Prostate gland (tissue), 2 donors: Measurements from ENCODE around the gene TMEM184A. TPM values are rescaled to one million over a fixed set of nuclear protein-coding genes. Genes with fewer than 3 reads are reported as not detected.
A peak's percentile ranks its signal among the peaks of the same experiment; 100 is the strongest.

ENCODE experiments used
- DNase-seq: peaks from one replicate; pipeline ENCODE4 v3.0.0-alpha.2; 2019; ENCODE audit warnings: low spot score
- H3K27ac ChIP-seq, 2 donors: fragments of 200-600 bp; sonication (generic); 2 replicates each; pipeline ENCODE4 v1.5.1; 2017 to 2019
- H3K27me3 ChIP-seq: fragments of 200-600 bp; sonication (generic); replicated peaks from 2 replicates; pipeline ENCODE4 v1.5.1; 2019; ENCODE audit not compliant: insufficient read depth
- H3K36me3 ChIP-seq, 2 donors: fragments of 200-600 bp; sonication (generic); 1 replicate in 1 of 2; 2 replicates in 1 of 2; pipeline versions ENCODE4 v1.5.1 to v1.8.1; 2017 to 2019
- H3K4me1 ChIP-seq: fragments of 200-600 bp; sonication (generic); replicated peaks from 2 replicates; pipeline ENCODE4 v1.5.1; 2019
- H3K4me3 ChIP-seq, 2 donors: fragments of 200-600 bp; sonication (generic); 2 replicates each; pipeline ENCODE4 v1.5.1; 2017 to 2019
- H3K9me3 ChIP-seq: fragments of 200-600 bp; sonication (generic); 2 replicates; pipeline ENCODE4 v1.5.1; 2017
- CTCF ChIP-seq, 4 experiments: fragments of 200-600 bp in 2 of 4; fragments of 450-650 bp in 2 of 4; sonication (generic) in 2 of 4; IDR thresholded peaks; 1 replicate in 3 of 4; 2 replicates in 1 of 4; pipeline ENCODE4 v1.5.1; 2016 to 2019; ENCODE audit warnings: antibody characterized with exemption in 4 of 4, mild to moderate bottlenecking in 2 of 4, moderate library complexity in 2 of 4
- POLR2A ChIP-seq: fragments of 450-650 bp; IDR thresholded peaks from one replicate; pipeline ENCODE4 v1.6.1; 2016; ENCODE audit warnings: antibody characterized with exemption, mild to moderate bottlenecking
- POLR2AphosphoS5 ChIP-seq: sonication (generic); formaldehyde crosslinking; IDR thresholded peaks from one replicate; pipeline ENCODE4 v1.6.1; 2017; ENCODE audit warnings: antibody characterized with exemption
- WGBS: methylation state at CpG from one replicate; pipeline ENCODE4 v1.1.5; 2018; 5-methylcytosine and 5-hydroxymethylcytosine counted together
- intact Hi-C: fragments of 100-400 bp; cut with DNase I; formaldehyde crosslinking; loops from one replicate; pipeline ENCODE4 v1.14.2; 2022
- total RNA-seq, 2 donors: library from RNA; depleted of rRNA; stranded (reverse); fragments of >200 nt; gene quantifications; one replicate each; pipeline ENCODE4 v1.1.0, GENCODE V29; 2016

Gene TMEM184A
- total RNA-seq: 10 to 100 TPM; 15.4 to 59.2 TPM

GRCh38 chr7:1555813-1556543 lies at the start of gene TMEM184A:
TSS of gene TMEM184A (minus strand) at chr7:1556205. CDS start at chr7:1555484, 721 bp downstream.
- peak within 1 kb of the TSS in 1 of 2 donors; percentile 30 for H3K4me3 ChIP-seq
- peaks cover 33% of the 10 kb centered on the region for H3K4me1 ChIP-seq
- no peaks in the 10 kb centered on the region for H3K36me3 ChIP-seq
- H3K9me3 ChIP-seq: no peaks in the 10 kb centered on the region
- peak within 1 kb of the TSS; percentile 83 to 85 for H3K27ac ChIP-seq
- DNase-seq: peak; percentile 90
- intact Hi-C loops: no loop called here
- TF ChIP-seq CTCF (IDR thresholded peaks at IDR 0.05) (peak; percentile 21 to 93 (median 78)), POLR2AphosphoS5 (peak; percentile 94), POLR2A (peak; percentile 35)
- H3K27me3 ChIP-seq: no peaks in the 10 kb centered on the region
- WGBS: 25% methylated on average over 23 of the region's 23 CpGs

- intact Hi-C loops: no loop called here
- 79% methylated on average over 2 of the region's 2 CpGs for WGBS
- no peaks in the 10 kb centered on the region for H3K9me3 ChIP-seq
- TF ChIP-seq POLR2A (no peak), POLR2AphosphoS5 (no peak), CTCF (IDR thresholded peaks at IDR 0.05) (no peak)
- no peak overlapping the region for H3K27ac ChIP-seq
- DNase-seq: no peak
- H3K36me3 ChIP-seq: no peaks in the 10 kb centered on the region
- H3K4me1 ChIP-seq: no peaks in the 10 kb centered on the region
- peaks cover 3% of the 10 kb centered on the region for H3K27me3 ChIP-seq
- H3K4me3 ChIP-seq: no peak overlapping the region
Observed at GRCh38 chr7:1604383-1604782, 48.4 kb upstream of the TMEM184A start.

- no peaks in the 10 kb centered on the region for H3K36me3 ChIP-seq
- H3K27me3 ChIP-seq: peaks cover 3% of the 10 kb centered on the region
- WGBS: 66% methylated on average over 41 of the region's 41 CpGs
- no peak overlapping the region for H3K27ac ChIP-seq
- DNase-seq: no peak
- H3K4me3 ChIP-seq: no peak overlapping the region
- intact Hi-C loops: no loop called here
- no peaks in the 10 kb centered on the region for H3K4me1 ChIP-seq
- TF ChIP-seq POLR2A: no peak
- TF ChIP-seq CTCF (IDR thresholded peaks at IDR 0.05): no peak
- TF ChIP-seq POLR2AphosphoS5: no peak
- no peaks in the 10 kb centered on the region for H3K9me3 ChIP-seq
Observed at GRCh38 chr7:1603346-1604225, 47.6 kb upstream of the TMEM184A start.

- H3K27me3 ChIP-seq: peaks cover 4% of the 10 kb centered on the region
Observed at GRCh38 chr7:1602386-1602785, 46.4 kb upstream of the TMEM184A start.

More at GRCh38 chr7:1602386-1602785, 46.4 kb upstream of the TMEM184A start:
- Histone ChIP-seq H3K27ac (no peak overlapping the region), H3K4me1 (no peaks in the 10 kb centered on the region), H3K4me3 (no peak overlapping the region), H3K9me3 (no peaks in the 10 kb centered on the region), H3K36me3 (no peaks in the 10 kb centered on the region)
- WGBS: 96% methylated on average over 15 of the region's 15 CpGs
- intact Hi-C loops: no loop called here
- TF ChIP-seq CTCF (IDR thresholded peaks at IDR 0.05) (no peak), POLR2A (no peak), POLR2AphosphoS5 (no peak)
- DNase-seq: no peak
